Kidney epithelial cell (primary cell): Measurements from ENCODE around the gene TBC1D17. TPM values are rescaled to one million over a fixed set of nuclear protein-coding genes. Genes with fewer than 3 reads are reported as not detected.

Source experiments
- DNase-seq: peaks from one replicate; pipeline ENCODE4 v3.0.0-alpha.2; 2010; ENCODE audit warnings: low read depth
- H3K27me3 ChIP-seq: 2 replicates; pipeline ENCODE4 v1.6.0; 2011; ENCODE audit warnings: low read length; ENCODE audit not compliant: control insufficient read depth, insufficient read depth
- H3K36me3 ChIP-seq: 2 replicates; pipeline ENCODE4 v1.5.1; 2011; ENCODE audit warnings: low read length; ENCODE audit not compliant: control insufficient read depth, insufficient read depth
- H3K4me3 ChIP-seq: 2 replicates; pipeline ENCODE4 v1.5.1; 2011; ENCODE audit warnings: low read depth, mild to moderate bottlenecking, control low read depth, low read length
- CTCF ChIP-seq: IDR thresholded peaks from 2 replicates; pipeline ENCODE4 v1.5.1; 2011; ENCODE audit warnings: mild to moderate bottlenecking, moderate library complexity, low read length, control low read depth, inconsistent platforms; ENCODE audit not compliant: insufficient read depth, poor library complexity, severe bottlenecking
- total RNA-seq: library from RNA; depleted of rRNA; stranded (reverse); fragments of >200 nt; gene quantifications from 2 replicates; pipeline ENCODE4 v1.2.3, GENCODE V29; 2015

The TBC1D17 gene
- total RNA-seq, 1 donor from 2014 or later: 17.4 TPM

DNA sequence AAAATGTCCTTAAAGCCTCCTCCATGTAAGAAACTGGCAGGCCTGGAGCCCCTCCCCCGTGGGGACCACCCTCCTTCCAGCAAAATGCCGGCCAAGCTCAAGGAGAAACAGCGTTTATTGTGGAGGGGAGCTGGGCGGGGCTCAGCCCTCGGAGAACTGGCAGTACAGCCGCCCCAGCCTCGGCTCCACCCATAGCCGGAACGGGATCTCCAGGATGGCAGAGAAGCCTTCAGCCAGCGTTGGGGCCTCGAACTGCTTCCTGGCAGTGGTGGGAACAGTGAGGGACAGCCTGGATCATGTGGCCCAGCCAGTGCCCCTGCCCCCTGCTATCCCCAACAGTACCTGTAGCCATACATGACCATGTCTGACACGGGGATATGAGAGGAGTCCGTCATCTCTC, 16.4 kb upstream of the TBC1D17 start:
- H3K4me3 ChIP-seq: no peak overlapping the region
- DNase-seq: no peak
- H3K27me3 ChIP-seq: no peaks in the 10 kb centered on the region
- TF ChIP-seq CTCF: no peak
- H3K36me3 ChIP-seq: peaks cover 14% of the 10 kb centered on the region

DNA sequence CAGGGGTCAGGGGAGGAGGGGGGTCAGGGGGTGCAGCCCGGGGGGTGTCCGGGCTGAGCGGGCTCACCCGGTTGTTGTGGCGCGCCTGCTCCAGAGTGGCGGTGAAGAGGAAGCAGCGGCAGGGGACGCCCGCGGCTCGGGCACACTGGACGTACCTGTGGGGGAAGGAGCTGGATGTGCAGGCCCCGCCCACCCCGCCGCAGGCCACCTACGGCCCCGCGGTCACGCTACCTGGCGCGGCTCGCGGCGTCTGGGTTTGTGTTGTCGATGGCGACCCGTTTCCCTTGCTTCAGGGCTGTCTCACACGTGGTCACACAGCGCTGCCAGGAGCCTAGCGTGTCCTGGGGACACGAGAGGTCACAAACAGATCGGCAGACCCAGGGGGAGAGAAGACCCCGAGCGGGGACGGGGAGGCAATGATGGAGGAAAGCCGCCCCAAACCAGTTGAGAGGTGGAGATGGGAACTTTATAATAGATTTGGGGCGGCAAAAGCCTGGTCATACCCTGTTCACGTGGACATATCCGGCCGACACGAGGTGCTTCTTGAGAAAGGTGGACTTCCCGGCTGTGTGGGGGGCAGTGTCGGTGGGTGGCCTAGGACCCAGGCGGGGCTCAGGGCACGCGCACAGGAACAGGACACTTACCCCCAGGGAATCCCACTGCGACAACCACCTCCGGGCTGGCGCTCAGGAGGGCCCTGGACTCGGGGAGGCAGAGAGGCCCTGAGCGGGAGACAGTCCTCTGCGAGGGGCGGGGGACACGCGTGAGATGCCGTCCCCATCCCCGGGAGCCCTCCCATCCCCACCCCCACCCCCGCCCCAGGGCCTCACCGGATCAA, 15.7 kb upstream of the TBC1D17 start:
- no peak overlapping the region for H3K4me3 ChIP-seq
- H3K27me3 ChIP-seq: no peaks in the 10 kb centered on the region
- no peak for TF ChIP-seq CTCF
- DNase-seq: no peak
- peaks cover 14% of the 10 kb centered on the region for H3K36me3 ChIP-seq

GRCh38 chr19:49862391-49863253, 14.9 kb upstream of the TBC1D17 start:
- no peak overlapping the region for H3K4me3 ChIP-seq
- H3K36me3 ChIP-seq: peaks cover 12% of the 10 kb centered on the region
- DNase-seq: no peak
- H3K27me3 ChIP-seq: no peaks in the 10 kb centered on the region
- TF ChIP-seq CTCF: peak; percentile 39

GRCh38 chr19:49863254-49863934, 14.1 kb upstream of the TBC1D17 start:
- no peaks in the 10 kb centered on the region for H3K27me3 ChIP-seq
- no peak for TF ChIP-seq CTCF
- H3K36me3 ChIP-seq: peaks cover 12% of the 10 kb centered on the region
- no peak overlapping the region for H3K4me3 ChIP-seq
- DNase-seq: no peak

GRCh38 chr19:49863935-49864320, 13.6 kb upstream of the TBC1D17 start:
- TF ChIP-seq CTCF: no peak
- no peak for DNase-seq
- Histone ChIP-seq H3K27me3 (no peaks in the 10 kb centered on the region), H3K36me3 (peaks cover 10% of the 10 kb centered on the region), H3K4me3 (no peak overlapping the region)
